Measurements from ENCODE around the gene CARMIL3. TPM values are rescaled to one million over a fixed set of nuclear protein-coding genes. Genes with fewer than 3 reads are reported as not detected.

CARMIL3 gene
- total and polyA plus RNA-seq, 3 experiments from 2014 or later, result 0.14 to 1.5 (median 1.2) TPM

- H3K4me3 ChIP-seq (ENCODE audit: low read length), result no peak overlapping the region
Measured at GRCh38 chr14:24084440-24084839, 32.6 kb downstream of the CARMIL3 start.

GRCh38 chr14:24085215-24085614 is 33.4 kb downstream of the CARMIL3 start:
- ChIA-PET POLR2A (no interaction called here), CTCF (interaction anchor here (0.8 to 8.6 kb wide), 3 partner anchors 21 to 28 kb away, joined by 3 to 67 read pairs (median 4); no protein-coding TSS in a partner anchor)
- Mint-ChIP-seq H3K27ac (peak overlapping the region in 2 of 8 donors; percentile 49 to 56), H3K27me3 (no peaks in the 10 kb centered on the region), H3K36me3 (peaks cover 0 to 4% (median 0%) of the 10 kb centered on the region in 3 donors), H3K4me3 (peak overlapping the region in 1 of 7 donors; percentile 50), H3K4me1 (peaks cover 13 to 21% (median 21%) of the 10 kb centered on the region in 3 donors), H3K9me3 (no peaks in the 10 kb centered on the region)
- Histone ChIP-seq H3K9me3 (ENCODE audit: low read length) (no peaks in the 10 kb centered on the region), H3K27ac (ENCODE audit: low read depth, low read length) (no peak overlapping the region), H3K4me3 (ENCODE audit: low read length) (no peak overlapping the region), H3K27me3 (ENCODE audit: insufficient read depth, low read length, poor library complexity, severe bottlenecking) (no peaks in the 10 kb centered on the region), H3K36me3 (ENCODE audit: insufficient read depth, low read length) (no peaks in the 10 kb centered on the region), H3K4me1 (ENCODE audit: insufficient read depth, low read length) (peaks cover 8% of the 10 kb centered on the region)
- no peak for DNase-seq

More at GRCh38 chr14:24084440-24084839, 32.6 kb downstream of the CARMIL3 start:
- Mint-ChIP-seq H3K9me3 (no peaks in the 10 kb centered on the region), H3K36me3 (peaks cover 0 to 4% (median 0%) of the 10 kb centered on the region in 3 donors), H3K4me1 (peaks cover 13 to 18% (median 17%) of the 10 kb centered on the region in 3 donors), H3K4me3 (peak overlapping the region in 1 of 7 donors; percentile 50), H3K27ac (peak overlapping the region in 1 of 8 donors; percentile 77), H3K27me3 (no peaks in the 10 kb centered on the region)
- CTCF ChIA-PET, result interaction anchor here (0.8 to 8.6 kb wide), 3 partner anchors 22 to 27 kb away, joined by 3 to 67 read pairs (median 4); no protein-coding TSS in a partner anchor
- no peaks in the 10 kb centered on the region for H3K9me3 ChIP-seq (ENCODE audit: low read length)
- POLR2A ChIA-PET, result no interaction called here
- H3K4me1 ChIP-seq (ENCODE audit: insufficient read depth, low read length), result peaks cover 9% of the 10 kb centered on the region
- no peaks in the 10 kb centered on the region for H3K27me3 ChIP-seq (ENCODE audit: insufficient read depth, low read length, poor library complexity, severe bottlenecking)
- DNase-seq, result no peak
- no peak overlapping the region for H3K27ac ChIP-seq (ENCODE audit: low read depth, low read length)
- no peaks in the 10 kb centered on the region for H3K36me3 ChIP-seq (ENCODE audit: insufficient read depth, low read length)

GRCh38 chr14:24086193-24086955 is 34.6 kb downstream of the CARMIL3 start:
- no peaks in the 10 kb centered on the region for H3K9me3 Mint-ChIP-seq
- no peak overlapping the region for H3K4me3 ChIP-seq (ENCODE audit: low read length)
- no peak overlapping the region for H3K27ac ChIP-seq (ENCODE audit: low read depth, low read length)
- H3K36me3 Mint-ChIP-seq, result peaks cover 0 to 1% (median 0%) of the 10 kb centered on the region in 3 donors
- H3K4me1 Mint-ChIP-seq, result peaks cover 9 to 19% (median 17%) of the 10 kb centered on the region in 3 donors
- DNase-seq, result no peak
- peak overlapping the region in 1 of 7 donors; percentile 29 for H3K4me3 Mint-ChIP-seq
- CTCF ChIA-PET, result interaction anchor here (1.5 to 8.6 kb wide), 2 partner anchors 22 to 29 kb away, joined by 8 to 67 read pairs; no protein-coding TSS in a partner anchor
- H3K36me3 ChIP-seq (ENCODE audit: insufficient read depth, low read length), result no peaks in the 10 kb centered on the region
- POLR2A ChIA-PET, result interaction anchor here (0.7 kb wide), 1 partner anchor 28 kb away, joined by 3 read pairs; the partner anchor contains the start of genes DCAF11 and NRL
- H3K27me3 Mint-ChIP-seq, result no peaks in the 10 kb centered on the region
- H3K4me1 ChIP-seq (ENCODE audit: insufficient read depth, low read length), result no peaks in the 10 kb centered on the region
- H3K27me3 ChIP-seq (ENCODE audit: insufficient read depth, low read length, poor library complexity, severe bottlenecking), result no peaks in the 10 kb centered on the region
- H3K27ac Mint-ChIP-seq, result peak overlapping the region in 1 of 8 donors; percentile 43
- H3K9me3 ChIP-seq (ENCODE audit: low read length), result no peaks in the 10 kb centered on the region

- no peaks in the 10 kb centered on the region for H3K27me3 ChIP-seq (ENCODE audit: insufficient read depth, low read length, poor library complexity, severe bottlenecking)
- Mint-ChIP-seq H3K27ac (peak overlapping the region in 4 of 8 donors; percentile 2 to 43 (median 6)), H3K9me3 (no peaks in the 10 kb centered on the region), H3K27me3 (no peaks in the 10 kb centered on the region), H3K36me3 (no peaks in the 10 kb centered on the region), H3K4me1 (peaks cover 7 to 16% (median 13%) of the 10 kb centered on the region in 3 donors), H3K4me3 (peak overlapping the region in 1 of 7 donors; percentile 50)
- no peaks in the 10 kb centered on the region for H3K36me3 ChIP-seq (ENCODE audit: insufficient read depth, low read length)
- ChIA-PET CTCF (interaction anchor here (1.5 to 8.6 kb wide), 2 partner anchors 22 to 29 kb away, joined by 8 to 67 read pairs; no protein-coding TSS in a partner anchor), POLR2A (interaction anchor here (0.7 kb wide), 1 partner anchor 28 kb away, joined by 3 read pairs; the partner anchor contains the start of genes DCAF11 and NRL)
- no peaks in the 10 kb centered on the region for H3K9me3 ChIP-seq (ENCODE audit: low read length)
- no peak overlapping the region for H3K27ac ChIP-seq (ENCODE audit: low read depth, low read length)
- no peak overlapping the region for H3K4me3 ChIP-seq (ENCODE audit: low read length)
- H3K4me1 ChIP-seq (ENCODE audit: insufficient read depth, low read length), result no peaks in the 10 kb centered on the region
- no peak for DNase-seq
Measured at GRCh38 chr14:24087004-24087403, 35.2 kb downstream of the CARMIL3 start.

DNA sequence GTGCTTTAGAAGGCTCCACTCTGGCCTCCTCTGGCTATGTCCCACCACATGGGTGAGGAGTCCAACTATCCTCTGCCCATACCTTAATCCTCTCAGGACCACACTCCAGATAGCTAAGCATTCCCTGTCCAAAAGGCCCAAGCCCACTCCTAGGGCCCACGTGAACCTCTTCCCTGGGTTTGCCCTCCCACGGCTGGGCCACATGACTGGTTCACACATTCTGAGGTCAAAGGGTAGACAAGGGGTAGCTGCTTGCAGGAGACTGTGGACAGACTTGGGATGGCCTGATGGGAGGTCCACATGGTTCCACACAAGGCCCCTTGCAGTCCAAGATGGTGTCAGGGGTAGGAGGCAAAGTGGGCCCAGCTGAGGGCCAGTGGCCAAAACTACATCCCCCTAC is 36.3 kb downstream of the CARMIL3 start:
- Histone ChIP-seq H3K4me1 (ENCODE audit: insufficient read depth, low read length) (no peaks in the 10 kb centered on the region), H3K9me3 (ENCODE audit: low read length) (no peaks in the 10 kb centered on the region), H3K27ac (ENCODE audit: low read depth, low read length) (no peak overlapping the region), H3K27me3 (ENCODE audit: insufficient read depth, low read length, poor library complexity, severe bottlenecking) (no peaks in the 10 kb centered on the region), H3K4me3 (ENCODE audit: low read length) (no peak overlapping the region), H3K36me3 (ENCODE audit: insufficient read depth, low read length) (no peaks in the 10 kb centered on the region)
- Mint-ChIP-seq H3K9me3 (no peaks in the 10 kb centered on the region), H3K27me3 (no peaks in the 10 kb centered on the region), H3K36me3 (no peaks in the 10 kb centered on the region), H3K4me1 (peaks cover 4 to 15% (median 11%) of the 10 kb centered on the region in 3 donors), H3K27ac (no peak overlapping the region), H3K4me3 (no peak overlapping the region)
- ChIA-PET POLR2A (no interaction called here), CTCF (interaction anchor here (1.0 to 12.1 kb wide), 4 partner anchors 17 to 73 kb away, joined by 3 to 185 read pairs (median 59); partner anchors contain the start of gene IRF9)
- no peak for DNase-seq

DNA sequence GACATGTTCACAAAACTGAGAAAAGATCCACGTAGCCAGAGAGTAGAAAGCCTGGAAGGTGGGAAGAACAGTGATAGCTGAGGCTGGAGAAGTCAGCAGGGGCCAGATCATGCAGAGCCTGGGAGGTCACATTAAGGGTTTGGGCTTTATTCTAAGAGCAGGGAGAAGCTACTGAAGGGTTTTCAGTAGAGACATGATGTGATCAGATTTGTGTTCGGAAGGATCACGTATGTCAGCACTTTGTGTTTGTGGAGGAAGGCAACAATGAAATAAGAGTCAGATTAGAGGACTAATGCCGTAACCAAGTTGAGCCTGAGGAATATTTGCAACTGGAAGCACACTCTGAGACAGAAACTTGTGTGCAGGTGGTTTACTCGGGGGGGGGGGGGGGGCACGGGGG is 38.1 kb downstream of the CARMIL3 start:
- H3K4me3 Mint-ChIP-seq, result no peak overlapping the region
- H3K27ac ChIP-seq (ENCODE audit: low read depth, low read length), result no peak overlapping the region
- peaks cover 0 to 5% (median 0%) of the 10 kb centered on the region in 3 donors for H3K36me3 Mint-ChIP-seq
- H3K4me3 ChIP-seq (ENCODE audit: low read length), result no peak overlapping the region
- ChIA-PET POLR2A (interaction anchor here (0.6 to 0.9 kb wide), 3 partner anchors 8 to 21 kb away, joined by 3 to 5 read pairs (median 4); no protein-coding TSS in a partner anchor), CTCF (interaction anchor here (0.7 to 12.1 kb wide), 17 partner anchors 9 to 115 kb away, joined by 3 to 185 read pairs (median 5); partner anchors contain the start of genes CARMIL3, DCAF11, DHRS4L2 and IRF9)
- H3K36me3 ChIP-seq (ENCODE audit: insufficient read depth, low read length), result no peaks in the 10 kb centered on the region
- peak overlapping the region in 1 of 8 donors; percentile 5 for H3K27ac Mint-ChIP-seq
- peaks cover 5% of the 10 kb centered on the region for H3K4me1 ChIP-seq (ENCODE audit: insufficient read depth, low read length)
- H3K4me1 Mint-ChIP-seq, result peaks cover 14 to 23% (median 22%) of the 10 kb centered on the region in 3 donors
- no peaks in the 10 kb centered on the region for H3K27me3 ChIP-seq (ENCODE audit: insufficient read depth, low read length, poor library complexity, severe bottlenecking)
- DNase-seq, result no peak
- no peaks in the 10 kb centered on the region for H3K9me3 Mint-ChIP-seq
- H3K9me3 ChIP-seq (ENCODE audit: low read length), result no peaks in the 10 kb centered on the region
- H3K27me3 Mint-ChIP-seq, result no peaks in the 10 kb centered on the region

DNA sequence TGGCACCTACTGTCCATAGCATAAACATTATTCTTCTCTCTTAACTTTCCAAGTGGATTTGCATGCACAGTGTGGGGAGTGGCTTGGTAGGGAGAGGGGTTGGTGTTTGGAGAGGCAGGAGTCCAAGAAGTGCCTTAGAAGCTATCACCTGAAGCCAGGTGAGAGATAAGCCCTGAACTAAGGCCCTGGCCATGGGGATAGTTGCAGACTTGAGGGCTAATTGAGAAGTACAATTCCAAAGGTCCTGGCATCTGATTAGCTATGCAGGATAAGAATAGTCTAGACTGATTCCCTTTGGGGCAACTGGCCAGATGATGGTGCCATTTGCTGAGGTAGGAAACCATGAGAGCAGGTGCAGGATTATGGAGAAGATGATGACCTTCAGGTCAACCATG is 40.3 kb downstream of the CARMIL3 start:
- CTCF ChIA-PET, result interaction anchor here (0.9 to 12.1 kb wide), 7 partner anchors 11 to 78 kb away, joined by 3 to 185 read pairs (median 6); partner anchors contain the start of genes DCAF11, EMC9, NRL and PSME1
- H3K27ac Mint-ChIP-seq, result peak overlapping the region in 4 of 8 donors; percentile 38 to 76 (median 52)

More for the DNA sequence above, 40.3 kb downstream of the CARMIL3 start:
- peaks cover 16% of the 10 kb centered on the region for H3K4me1 ChIP-seq (ENCODE audit: insufficient read depth, low read length)
- H3K27me3 ChIP-seq (ENCODE audit: insufficient read depth, low read length, poor library complexity, severe bottlenecking), result no peaks in the 10 kb centered on the region
- no peak overlapping the region for H3K27ac ChIP-seq (ENCODE audit: low read depth, low read length)
- H3K27me3 Mint-ChIP-seq, result no peaks in the 10 kb centered on the region
- H3K9me3 Mint-ChIP-seq, result no peaks in the 10 kb centered on the region
- POLR2A ChIA-PET, result interaction anchor here (1.5 to 4.9 kb wide), 2 partner anchors 11 to 23 kb away, joined by 5 to 29 read pairs; partner anchors contain the start of genes DCAF11 and NRL
- H3K4me1 Mint-ChIP-seq, result peaks cover 28 to 37% (median 37%) of the 10 kb centered on the region in 3 donors
- no peaks in the 10 kb centered on the region for H3K9me3 ChIP-seq (ENCODE audit: low read length)
- no peaks in the 10 kb centered on the region for H3K36me3 ChIP-seq (ENCODE audit: insufficient read depth, low read length)
- DNase-seq, result no peak
- H3K4me3 Mint-ChIP-seq, result peak overlapping the region in 6 of 7 donors; percentile 5 to 99 (median 80)
- no peak overlapping the region for H3K4me3 ChIP-seq (ENCODE audit: low read length)
- H3K36me3 Mint-ChIP-seq, result peaks cover 0 to 12% (median 1%) of the 10 kb centered on the region in 3 donors

Measured in CD8-positive, alpha-beta memory T cell (primary cell).